ENCODE measurements around the gene SLC13A2.

Gene SLC13A2

DNA sequence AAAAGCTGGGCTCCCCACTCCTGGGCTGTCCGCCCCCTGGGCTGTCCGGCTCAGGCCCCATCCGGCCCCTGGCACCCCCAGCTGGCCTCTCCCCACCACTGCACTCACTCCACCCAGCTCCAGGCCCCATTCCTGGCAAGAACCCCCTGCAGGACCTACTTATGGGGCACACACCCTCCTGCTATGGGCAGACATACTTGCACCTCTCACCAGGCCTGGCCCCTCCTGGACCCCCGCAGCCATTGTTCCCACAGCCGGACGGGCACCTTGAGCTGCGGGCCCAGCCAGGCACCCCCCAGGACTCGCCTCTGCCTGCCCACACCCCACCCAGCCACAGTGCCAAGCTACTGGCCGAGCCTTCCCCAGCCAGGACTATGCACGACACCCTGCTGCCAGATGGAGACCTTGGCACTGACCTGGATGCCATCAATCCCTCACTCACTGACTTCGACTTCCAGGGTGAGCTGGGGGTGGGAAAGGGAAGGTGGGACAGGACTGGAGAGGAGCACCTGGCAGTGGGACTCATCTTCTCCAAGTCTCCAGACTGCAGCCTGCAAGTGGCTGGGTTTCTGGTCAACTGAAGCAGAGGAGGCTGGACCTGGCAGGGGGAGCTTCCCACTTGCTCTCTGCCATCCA is 61.4 kb downstream of the SLC13A2 start:
- no peak for DNase-seq (ENCODE audit: low read depth)

DNA sequence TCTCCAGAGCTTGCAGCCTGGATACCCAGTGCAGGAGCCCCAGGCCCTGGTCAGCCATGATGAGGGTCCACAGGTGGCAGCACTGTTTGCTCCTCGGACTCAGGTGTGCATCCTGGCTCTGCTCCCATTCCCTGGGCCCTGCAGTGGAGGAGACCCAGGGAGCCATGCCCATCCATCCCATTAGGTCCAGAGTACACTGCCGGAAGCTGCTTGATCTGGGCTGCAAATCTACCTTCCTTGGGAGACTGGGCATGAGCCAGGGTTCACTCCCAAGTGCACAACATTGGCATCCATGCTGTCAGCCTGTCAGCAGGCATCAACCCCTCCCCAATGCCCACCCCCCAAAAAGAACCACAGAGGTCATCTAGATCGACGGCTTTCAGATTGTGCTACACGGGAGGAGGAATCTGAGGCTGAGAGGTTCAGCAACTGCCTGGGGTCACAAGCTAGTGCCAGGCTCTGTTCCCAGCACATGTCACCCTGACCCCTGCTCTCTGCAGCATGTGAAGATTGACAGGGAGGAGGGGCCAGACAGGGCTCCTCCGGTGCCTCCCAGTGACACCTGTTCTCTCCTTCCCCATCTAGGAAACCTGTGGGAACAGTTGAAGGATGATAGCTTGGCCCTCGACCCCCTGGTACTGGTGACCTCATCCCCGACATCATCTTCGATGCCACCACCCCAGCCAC is 63.2 kb downstream of the SLC13A2 start:
- no peak for DNase-seq (ENCODE audit: low read depth)

DNA sequence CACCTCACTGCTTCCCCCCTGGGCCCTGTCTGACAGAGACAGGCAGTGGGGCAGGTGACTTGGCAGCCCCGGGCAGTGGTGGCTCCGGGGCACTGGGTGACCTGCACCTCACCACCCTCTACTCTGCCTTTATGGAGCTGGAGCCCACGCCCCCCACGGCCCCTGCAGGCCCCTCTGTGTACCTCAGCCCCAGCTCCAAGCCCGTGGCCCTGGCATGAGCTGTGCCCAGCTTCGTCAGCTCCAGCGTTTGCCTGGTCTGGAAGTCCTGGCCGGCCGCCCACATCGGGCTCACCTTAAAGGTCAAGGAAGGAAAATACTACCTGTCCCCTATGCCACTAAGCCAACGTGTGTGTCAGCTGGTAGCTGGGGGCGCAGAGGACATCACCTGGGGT is 63.8 kb downstream of the SLC13A2 start:
- DNase-seq (ENCODE audit: low read depth): no peak

DNA sequence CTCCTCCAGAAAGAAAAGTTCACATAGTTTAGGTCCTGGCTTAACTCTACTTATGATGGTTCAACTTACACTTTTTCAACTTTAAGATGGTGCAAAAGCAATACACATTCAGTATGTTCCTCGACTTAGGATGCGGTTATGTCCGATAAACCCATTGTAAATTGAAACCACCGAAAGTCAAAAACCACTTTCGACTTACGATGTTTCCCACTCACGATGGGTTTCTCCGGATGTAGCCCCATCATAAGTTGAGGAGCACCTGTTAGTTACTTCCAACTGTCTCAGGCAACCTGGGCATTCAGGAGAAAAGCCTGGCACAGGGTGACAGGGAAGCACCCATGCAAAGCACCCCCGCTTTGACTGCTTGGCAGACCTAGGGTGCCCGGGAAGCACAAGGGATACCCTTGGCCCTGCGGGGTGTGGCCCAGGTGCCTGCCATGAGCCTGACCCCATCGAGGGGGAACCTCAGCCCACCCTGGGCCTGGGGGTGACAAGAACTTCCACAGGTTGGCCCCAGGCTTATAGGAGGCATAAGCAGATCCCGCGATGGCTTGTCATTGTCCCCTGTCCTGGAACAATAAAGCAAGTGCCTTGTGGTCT is 65.0 kb downstream of the SLC13A2 start:
- no peak for DNase-seq (ENCODE audit: low read depth)

DNA sequence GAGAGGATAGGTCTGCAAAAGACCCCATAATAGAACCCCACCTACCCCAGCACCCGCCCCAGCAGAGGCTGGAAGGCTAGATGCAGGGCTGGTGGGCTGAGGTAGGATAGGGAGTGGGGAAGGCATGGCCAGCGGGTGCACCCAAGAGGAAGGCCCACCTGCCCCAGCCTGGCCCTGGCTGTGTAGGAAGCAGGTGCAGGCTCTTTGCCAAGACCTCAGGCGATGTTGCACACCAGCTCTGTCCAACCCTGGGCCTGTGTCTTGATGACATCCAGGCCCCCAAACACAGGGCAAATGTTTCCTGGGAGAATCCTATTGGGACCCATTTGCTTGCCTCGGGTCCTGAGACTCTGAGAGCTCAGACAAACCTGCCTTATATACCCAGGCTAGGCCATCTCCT is 66.8 kb downstream of the SLC13A2 start:
- DNase-seq (ENCODE audit: low read depth): no peak

DNA sequence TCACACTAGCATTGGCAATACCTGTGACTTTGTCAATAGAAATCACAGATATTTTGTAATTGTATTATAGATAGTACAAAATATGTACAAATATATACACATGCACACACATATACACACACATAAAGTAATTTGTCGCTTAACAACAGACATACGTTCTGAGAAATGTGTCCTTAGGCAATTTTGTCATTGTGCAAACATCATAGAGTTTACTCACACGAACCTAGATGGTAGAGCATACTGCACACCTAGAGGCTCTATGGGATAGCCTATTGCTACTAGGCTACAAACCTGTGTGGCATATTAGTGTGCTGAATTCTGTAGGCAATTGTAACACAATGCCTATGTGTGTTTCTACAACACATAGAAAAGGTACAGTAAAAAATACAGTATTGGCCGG is 68.0 kb downstream of the SLC13A2 start:
- DNase-seq (ENCODE audit: low read depth): no peak

GRCh38 chr17:28544402-28545140 is 71.1 kb downstream of the SLC13A2 start:
- no peak for DNase-seq (ENCODE audit: low read depth)

- DNase-seq (ENCODE audit: low read depth): no peak
Measured at GRCh38 chr17:28545141-28545503, 71.7 kb downstream of the SLC13A2 start.

GRCh38 chr17:28545787-28546415 is 72.5 kb downstream of the SLC13A2 start:
- no peak for DNase-seq (ENCODE audit: low read depth)

DNA sequence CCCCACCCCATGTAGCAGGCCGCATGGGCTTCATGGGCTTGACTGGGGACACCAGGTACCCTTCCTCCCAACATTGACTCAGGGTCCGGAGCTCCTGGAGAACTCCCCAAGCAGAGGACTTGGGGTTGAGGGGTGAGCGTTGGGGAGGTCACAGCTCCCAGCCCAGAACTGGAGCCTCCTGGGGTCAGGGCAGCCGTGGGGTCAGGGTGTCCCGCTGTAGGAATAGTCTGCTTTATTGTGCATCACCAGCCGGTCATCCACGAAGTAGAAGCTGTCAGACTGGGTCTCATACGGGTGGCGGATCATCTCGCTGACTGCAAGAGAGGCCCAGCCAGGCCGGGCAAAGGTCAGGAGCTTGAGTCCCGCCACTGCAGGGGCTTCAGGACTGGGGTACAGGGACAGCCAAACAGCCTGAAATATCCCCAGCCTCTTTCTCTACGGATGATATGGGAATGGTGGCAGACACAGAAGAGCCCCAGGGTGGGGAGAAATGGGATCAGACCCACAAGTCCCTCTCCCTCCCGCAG is 73.7 kb downstream of the SLC13A2 start:
- DNase-seq (ENCODE audit: low read depth): no peak

Data from stimulated activated CD8-positive, alpha-beta memory T cell treated with anti-CD3 and anti-CD28 coated beads, Interleukin-12 subunit alpha, Interleukin-12 subunit beta, amount 100 ng/mL, for 1 hour (primary cell).